ENCODE measurements around the gene LSAMP. TPM values are rescaled to one million over a fixed set of nuclear protein-coding genes. Genes with fewer than 3 reads are reported as not detected.

The LSAMP gene
- total and polyA plus RNA-seq, 2 experiments from 2014 or later: 2.0 to 2.9 TPM

DNA sequence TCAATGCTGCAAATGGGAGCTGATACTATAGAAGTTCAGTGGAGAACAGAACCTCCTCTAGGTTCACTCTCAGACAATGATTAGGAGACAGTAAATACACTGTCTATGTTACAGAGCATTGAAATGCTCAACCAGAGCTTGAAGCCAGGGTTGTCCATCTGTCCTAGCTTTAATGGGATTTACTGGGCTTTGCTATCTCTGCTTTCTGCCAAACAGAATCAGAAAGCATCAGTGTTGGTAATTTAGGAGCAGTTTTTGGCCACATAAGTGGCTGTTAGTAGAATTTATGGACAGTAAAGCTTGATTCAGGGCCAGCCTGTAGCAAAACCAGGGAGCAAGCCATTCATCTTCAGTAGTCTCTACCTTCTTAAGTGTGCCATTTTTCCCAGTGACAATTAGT is 396.3 kb downstream of the LSAMP start:
- no peaks in the 10 kb centered on the region for H3K79me2 ChIP-seq (replicated peaks; ENCODE audit: insufficient read depth)
- Mint-ChIP-seq H3K4me1 (peaks cover 18% of the 10 kb centered on the region; the same call in 2 of the 3 replicates), H3K36me3 (ENCODE audit: low read depth) (no peaks in the 10 kb centered on the region), H3K4me3 (no peak overlapping the region), H3K9me3 (no peaks in the 10 kb centered on the region), H3K27me3 (ENCODE audit: insufficient read depth, low read depth, poor library complexity) (no peaks in the 10 kb centered on the region), H3K27ac (no peak overlapping the region)
- DNase-seq (ENCODE audit: low spot score) (no peak), ATAC-seq (no peak)
- H2AFZ ChIP-seq: no peak overlapping the region; the same call in 1 of the 2 replicates
- H3F3A ChIP-seq (replicated peaks; ENCODE audit: low read depth): no peaks in the 10 kb centered on the region
- no peaks in the 10 kb centered on the region for H3K36me3 ChIP-seq (ENCODE audit: insufficient read depth)
- H3K9me2 ChIP-seq (ENCODE audit: insufficient read depth): no peaks in the 10 kb centered on the region
- H4K20me1 ChIP-seq (replicated peaks; ENCODE audit: insufficient read depth): no peaks in the 10 kb centered on the region
- H3K27me3 ChIP-seq (ENCODE audit: insufficient read depth): no peaks in the 10 kb centered on the region
- H3K27ac ChIP-seq (ENCODE audit: low read depth): no peak overlapping the region
- no peak overlapping the region for H3K4me3 ChIP-seq
- TF ChIP-seq NANOG (IDR thresholded peaks at IDR 0.05; ENCODE audit: borderline replicate concordance): no peak
- TF ChIP-seq, protein P1, sequence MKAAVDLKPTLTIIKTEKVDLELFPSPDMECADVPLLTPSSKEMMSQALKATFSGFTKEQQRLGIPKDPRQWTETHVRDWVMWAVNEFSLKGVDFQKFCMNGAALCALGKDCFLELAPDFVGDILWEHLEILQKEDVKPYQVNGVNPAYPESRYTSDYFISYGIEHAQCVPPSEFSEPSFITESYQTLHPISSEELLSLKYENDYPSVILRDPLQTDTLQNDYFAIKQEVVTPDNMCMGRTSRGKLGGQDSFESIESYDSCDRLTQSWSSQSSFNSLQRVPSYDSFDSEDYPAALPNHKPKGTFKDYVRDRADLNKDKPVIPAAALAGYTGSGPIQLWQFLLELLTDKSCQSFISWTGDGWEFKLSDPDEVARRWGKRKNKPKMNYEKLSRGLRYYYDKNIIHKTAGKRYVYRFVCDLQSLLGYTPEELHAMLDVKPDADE (IDR thresholded peaks at IDR 0.05): no peak
- TF ChIP-seq POLR2AphosphoS5 (IDR thresholded peaks at IDR 0.05; ENCODE audit: low read depth): no peak
- no peak for TF ChIP-seq ZNF331 (CRISPR knock-in tag; IDR thresholded peaks at IDR 0.05; ENCODE audit: low read depth)
- TF ChIP-seq, protein P2, sequence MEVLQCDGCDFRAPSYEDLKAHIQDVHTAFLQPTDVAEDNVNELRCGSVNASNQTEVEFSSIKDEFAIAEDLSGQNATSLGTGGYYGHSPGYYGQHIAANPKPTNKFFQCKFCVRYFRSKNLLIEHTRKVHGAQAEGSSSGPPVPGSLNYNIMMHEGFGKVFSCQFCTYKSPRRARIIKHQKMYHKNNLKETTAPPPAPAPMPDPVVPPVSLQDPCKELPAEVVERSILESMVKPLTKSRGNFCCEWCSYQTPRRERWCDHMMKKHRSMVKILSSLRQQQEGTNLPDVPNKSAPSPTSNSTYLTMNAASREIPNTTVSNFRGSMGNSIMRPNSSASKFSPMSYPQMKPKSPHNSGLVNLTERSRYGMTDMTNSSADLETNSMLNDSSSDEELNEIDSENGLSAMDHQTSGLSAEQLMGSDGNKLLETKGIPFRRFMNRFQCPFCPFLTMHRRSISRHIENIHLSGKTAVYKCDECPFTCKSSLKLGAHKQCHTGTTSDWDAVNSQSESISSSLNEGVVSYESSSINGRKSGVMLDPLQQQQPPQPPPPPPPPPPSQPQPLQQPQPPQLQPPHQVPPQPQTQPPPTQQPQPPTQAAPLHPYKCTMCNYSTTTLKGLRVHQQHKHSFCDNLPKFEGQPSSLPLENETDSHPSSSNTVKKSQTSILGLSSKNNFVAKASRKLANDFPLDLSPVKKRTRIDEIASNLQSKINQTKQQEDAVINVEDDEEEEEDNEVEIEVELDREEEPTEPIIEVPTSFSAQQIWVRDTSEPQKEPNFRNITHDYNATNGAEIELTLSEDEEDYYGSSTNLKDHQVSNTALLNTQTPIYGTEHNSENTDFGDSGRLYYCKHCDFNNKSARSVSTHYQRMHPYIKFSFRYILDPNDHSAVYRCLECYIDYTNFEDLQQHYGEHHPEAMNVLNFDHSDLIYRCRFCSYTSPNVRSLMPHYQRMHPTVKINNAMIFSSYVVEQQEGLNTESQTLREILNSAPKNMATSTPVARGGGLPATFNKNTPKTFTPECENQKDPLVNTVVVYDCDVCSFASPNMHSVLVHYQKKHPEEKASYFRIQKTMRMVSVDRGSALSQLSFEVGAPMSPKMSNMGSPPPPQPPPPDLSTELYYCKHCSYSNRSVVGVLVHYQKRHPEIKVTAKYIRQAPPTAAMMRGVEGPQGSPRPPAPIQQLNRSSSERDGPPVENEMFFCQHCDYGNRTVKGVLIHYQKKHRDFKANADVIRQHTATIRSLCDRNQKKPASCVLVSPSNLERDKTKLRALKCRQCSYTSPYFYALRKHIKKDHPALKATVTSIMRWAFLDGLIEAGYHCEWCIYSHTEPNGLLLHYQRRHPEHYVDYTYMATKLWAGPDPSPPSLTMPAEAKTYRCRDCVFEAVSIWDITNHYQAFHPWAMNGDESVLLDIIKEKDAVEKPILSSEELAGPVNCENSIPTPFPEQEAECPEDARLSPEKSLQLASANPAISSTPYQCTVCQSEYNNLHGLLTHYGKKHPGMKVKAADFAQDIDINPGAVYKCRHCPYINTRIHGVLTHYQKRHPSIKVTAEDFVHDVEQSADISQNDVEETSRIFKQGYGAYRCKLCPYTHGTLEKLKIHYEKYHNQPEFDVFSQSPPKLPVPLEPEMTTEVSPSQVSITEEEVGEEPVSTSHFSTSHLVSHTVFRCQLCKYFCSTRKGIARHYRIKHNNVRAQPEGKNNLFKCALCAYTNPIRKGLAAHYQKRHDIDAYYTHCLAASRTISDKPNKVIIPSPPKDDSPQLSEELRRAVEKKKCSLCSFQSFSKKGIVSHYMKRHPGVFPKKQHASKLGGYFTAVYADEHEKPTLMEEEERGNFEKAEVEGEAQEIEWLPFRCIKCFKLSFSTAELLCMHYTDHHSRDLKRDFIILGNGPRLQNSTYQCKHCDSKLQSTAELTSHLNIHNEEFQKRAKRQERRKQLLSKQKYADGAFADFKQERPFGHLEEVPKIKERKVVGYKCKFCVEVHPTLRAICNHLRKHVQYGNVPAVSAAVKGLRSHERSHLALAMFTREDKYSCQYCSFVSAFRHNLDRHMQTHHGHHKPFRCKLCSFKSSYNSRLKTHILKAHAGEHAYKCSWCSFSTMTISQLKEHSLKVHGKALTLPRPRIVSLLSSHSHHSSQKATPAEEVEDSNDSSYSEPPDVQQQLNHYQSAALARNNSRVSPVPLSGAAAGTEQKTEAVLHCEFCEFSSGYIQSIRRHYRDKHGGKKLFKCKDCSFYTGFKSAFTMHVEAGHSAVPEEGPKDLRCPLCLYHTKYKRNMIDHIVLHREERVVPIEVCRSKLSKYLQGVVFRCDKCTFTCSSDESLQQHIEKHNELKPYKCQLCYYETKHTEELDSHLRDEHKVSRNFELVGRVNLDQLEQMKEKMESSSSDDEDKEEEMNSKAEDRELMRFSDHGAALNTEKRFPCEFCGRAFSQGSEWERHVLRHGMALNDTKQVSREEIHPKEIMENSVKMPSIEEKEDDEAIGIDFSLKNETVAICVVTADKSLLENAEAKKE (CRISPR knock-in tag; IDR thresholded peaks at IDR 0.05): no peak
- no peak for TF ChIP-seq STAT1 (IDR thresholded peaks at IDR 0.05; ENCODE audit: unreplicated experiment)
- TF ChIP-seq EZH2 (IDR thresholded peaks at IDR 0.05; ENCODE audit: low read depth, unreplicated experiment): no peak
- TF ChIP-seq EZH2phosphoT487 (IDR thresholded peaks at IDR 0.05; ENCODE audit: unreplicated experiment): no peak
- TF ChIP-seq, protein P3, sequence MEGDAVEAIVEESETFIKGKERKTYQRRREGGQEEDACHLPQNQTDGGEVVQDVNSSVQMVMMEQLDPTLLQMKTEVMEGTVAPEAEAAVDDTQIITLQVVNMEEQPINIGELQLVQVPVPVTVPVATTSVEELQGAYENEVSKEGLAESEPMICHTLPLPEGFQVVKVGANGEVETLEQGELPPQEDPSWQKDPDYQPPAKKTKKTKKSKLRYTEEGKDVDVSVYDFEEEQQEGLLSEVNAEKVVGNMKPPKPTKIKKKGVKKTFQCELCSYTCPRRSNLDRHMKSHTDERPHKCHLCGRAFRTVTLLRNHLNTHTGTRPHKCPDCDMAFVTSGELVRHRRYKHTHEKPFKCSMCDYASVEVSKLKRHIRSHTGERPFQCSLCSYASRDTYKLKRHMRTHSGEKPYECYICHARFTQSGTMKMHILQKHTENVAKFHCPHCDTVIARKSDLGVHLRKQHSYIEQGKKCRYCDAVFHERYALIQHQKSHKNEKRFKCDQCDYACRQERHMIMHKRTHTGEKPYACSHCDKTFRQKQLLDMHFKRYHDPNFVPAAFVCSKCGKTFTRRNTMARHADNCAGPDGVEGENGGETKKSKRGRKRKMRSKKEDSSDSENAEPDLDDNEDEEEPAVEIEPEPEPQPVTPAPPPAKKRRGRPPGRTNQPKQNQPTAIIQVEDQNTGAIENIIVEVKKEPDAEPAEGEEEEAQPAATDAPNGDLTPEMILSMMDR (conservative IDR thresholded peaks at IDR 0.05; ENCODE audit: low read depth in 2 of 2): no peak
- TF ChIP-seq, protein P4, sequence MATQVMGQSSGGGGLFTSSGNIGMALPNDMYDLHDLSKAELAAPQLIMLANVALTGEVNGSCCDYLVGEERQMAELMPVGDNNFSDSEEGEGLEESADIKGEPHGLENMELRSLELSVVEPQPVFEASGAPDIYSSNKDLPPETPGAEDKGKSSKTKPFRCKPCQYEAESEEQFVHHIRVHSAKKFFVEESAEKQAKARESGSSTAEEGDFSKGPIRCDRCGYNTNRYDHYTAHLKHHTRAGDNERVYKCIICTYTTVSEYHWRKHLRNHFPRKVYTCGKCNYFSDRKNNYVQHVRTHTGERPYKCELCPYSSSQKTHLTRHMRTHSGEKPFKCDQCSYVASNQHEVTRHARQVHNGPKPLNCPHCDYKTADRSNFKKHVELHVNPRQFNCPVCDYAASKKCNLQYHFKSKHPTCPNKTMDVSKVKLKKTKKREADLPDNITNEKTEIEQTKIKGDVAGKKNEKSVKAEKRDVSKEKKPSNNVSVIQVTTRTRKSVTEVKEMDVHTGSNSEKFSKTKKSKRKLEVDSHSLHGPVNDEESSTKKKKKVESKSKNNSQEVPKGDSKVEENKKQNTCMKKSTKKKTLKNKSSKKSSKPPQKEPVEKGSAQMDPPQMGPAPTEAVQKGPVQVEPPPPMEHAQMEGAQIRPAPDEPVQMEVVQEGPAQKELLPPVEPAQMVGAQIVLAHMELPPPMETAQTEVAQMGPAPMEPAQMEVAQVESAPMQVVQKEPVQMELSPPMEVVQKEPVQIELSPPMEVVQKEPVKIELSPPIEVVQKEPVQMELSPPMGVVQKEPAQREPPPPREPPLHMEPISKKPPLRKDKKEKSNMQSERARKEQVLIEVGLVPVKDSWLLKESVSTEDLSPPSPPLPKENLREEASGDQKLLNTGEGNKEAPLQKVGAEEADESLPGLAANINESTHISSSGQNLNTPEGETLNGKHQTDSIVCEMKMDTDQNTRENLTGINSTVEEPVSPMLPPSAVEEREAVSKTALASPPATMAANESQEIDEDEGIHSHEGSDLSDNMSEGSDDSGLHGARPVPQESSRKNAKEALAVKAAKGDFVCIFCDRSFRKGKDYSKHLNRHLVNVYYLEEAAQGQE (IDR thresholded peaks at IDR 0.05; ENCODE audit: unreplicated experiment): no peak
- TF ChIP-seq CREB1 (CRISPR knock-in tag; IDR thresholded peaks at IDR 0.05; ENCODE audit: low read depth): no peak
- TF ChIP-seq JUNB (IDR thresholded peaks at IDR 0.05; ENCODE audit: unreplicated experiment): no peak
- no peak for TF ChIP-seq ZNF114 (CRISPR knock-in tag; IDR thresholded peaks at IDR 0.05)
- H3K4me2 ChIP-seq: no peak overlapping the region
- H3K4me1 ChIP-seq (ENCODE audit: insufficient read depth): no peaks in the 10 kb centered on the region; the same call in 1 of the 2 replicates
